Activated CD4-positive, alpha-beta T cell treated with anti-CD3 and anti-CD28 coated beads, Interleukin-2, amount 50 U/mL, for 48 hours (primary cell): ENCODE data around the gene PRDM16.

Experiments
- DNase-seq, 2 experiments: peaks; one replicate each; pipeline ENCODE4 v3.0.0-alpha.2; 2020

PRDM16 gene

DNA sequence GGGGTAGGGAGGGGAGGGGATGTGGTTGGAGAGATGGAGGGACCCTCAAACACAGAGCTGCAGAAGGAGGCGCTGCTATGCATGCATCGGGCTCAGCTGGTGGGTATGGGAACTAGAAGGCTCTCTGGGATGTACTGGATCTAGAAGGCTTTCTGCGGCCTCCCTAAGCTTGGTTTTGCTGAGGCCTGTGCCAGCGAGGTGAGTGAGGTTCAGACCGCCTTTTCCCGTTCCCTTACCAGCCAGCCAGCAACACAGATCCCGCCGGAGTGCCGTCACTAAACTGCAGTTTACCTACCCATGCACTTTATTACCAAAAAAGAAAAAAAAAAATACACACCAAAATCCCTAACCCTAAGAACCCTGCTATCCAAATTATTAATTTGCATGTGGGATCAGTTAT, 180.2 kb downstream of the PRDM16 start:
- DNase-seq = no peak

DNA sequence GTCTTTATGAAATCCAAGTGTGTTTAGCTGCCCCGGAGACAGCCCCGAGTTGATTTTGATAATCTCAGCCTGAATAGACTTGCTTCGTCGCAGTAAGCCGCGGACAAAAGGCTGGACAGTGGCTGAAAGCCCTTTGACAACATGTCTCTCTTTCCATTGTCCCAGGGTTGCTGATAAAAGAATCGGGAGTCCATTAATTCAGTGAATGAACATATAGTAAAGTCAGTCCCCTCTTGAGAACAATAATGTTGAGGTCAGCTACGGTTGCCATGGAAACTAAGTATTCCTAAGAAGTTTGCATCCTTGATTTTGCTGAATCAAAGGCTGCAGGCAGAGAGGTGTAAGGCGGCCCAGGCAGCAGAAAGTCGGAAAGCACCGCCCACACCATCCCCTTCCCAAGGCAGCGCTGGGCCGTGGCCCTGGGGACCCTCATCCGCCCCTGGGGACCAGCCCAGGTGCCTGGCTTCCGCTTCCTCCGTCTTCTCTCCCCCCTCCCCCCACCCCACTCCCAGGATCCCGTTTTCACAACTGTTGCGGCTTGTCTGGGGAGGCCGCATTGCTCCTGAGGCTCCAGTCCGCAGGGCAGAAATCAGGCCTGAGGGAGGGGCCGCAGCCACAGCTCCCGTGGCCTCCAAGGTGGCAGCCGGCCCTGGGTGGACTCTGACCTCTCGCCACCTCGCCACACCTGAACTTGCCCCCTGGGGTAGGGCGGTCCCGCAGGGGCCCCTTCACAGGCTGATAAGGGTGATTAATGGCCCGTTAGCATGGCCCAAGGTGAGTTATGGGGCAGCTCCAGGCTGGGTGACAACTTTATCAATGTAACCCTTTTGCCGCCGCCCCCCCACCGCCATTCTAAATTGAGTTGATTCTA, 180.9 kb downstream of the PRDM16 start:
- no peak for DNase-seq

DNA sequence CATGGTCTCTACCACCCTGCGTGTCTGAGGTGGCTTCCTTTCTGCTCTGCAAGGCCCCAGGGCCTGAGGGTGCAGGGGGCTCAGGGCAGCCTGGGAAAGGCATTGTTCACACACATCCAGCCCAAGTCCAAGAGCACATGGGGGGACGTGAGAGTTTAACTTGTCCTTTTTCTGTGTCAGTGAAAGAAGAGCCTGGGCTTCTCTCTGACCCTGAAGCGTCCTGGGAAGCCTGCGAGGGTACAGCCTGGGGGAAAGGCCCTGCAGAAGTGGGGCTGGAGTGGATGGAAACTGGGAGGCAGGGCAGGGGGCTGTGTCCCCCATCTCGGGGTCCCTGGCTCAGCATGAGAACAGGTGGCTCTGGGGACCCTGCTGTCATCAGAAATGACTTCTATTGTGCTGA, 181.6 kb downstream of the PRDM16 start:
- no peak for DNase-seq

DNA sequence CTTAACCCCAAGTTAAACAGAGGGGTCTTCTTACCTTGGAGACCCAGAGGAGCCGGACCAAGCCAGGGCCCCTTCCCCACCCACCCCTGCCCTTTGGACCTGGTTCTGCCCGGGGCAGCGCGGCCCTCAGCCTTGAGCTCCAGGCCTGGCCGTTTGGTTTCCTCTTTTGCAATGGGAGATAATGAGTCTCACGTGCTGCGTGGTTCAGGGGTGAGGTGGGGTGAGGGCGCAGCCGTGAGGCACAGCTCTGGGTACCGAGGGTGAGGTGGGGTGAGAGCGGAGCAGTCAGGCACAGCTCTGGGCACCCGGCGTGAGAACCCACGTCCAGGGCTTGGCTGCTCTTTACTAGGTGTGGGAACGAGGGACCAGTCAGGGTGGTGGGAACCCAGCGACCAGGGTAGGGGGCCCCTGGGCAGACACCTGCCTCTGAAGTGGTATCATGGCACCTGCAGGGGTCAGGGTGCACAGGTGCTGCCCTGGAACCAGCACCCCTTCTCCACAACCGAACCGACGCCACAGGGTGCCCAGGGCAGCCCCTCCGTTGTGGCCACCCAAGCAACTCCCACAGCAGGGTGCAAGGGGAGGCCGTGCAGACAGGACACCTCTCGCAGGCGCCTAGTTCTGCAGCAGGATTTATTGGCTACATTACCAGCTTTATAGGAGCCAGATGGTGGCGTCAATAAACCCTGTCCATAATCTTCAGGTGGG, 182.2 kb downstream of the PRDM16 start:
- DNase-seq = no peak

DNA sequence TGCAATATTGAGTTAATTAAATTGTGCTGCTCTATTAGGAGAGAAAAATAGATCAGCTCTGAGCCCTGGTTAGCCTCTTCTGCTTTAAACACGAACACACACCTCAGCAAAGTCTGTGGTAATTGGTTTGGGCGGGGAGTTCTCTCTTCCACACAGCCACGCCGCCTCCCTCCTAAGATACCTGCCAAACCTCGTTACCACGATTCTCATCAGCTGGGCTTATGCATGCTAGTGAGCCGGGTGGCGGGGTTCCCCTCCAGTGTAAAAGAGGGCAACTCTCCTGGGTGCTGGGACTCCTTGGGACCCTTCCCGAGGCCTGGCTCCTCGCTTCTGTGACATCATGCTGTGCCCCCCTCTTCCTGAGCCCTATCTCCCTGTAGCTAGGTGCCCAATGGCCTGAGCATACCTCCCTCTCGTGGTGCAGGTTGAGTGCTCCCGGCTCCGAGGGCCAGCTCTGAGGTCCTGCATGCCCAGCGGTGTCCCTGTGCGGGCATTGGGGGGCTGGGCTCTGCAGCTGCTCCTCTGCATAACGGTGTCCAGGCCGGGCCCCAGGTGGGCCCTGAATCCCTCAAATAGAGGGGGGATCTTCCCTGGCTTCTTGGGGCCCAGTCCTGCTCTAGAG, 182.9 kb downstream of the PRDM16 start:
- no peak for DNase-seq

DNA sequence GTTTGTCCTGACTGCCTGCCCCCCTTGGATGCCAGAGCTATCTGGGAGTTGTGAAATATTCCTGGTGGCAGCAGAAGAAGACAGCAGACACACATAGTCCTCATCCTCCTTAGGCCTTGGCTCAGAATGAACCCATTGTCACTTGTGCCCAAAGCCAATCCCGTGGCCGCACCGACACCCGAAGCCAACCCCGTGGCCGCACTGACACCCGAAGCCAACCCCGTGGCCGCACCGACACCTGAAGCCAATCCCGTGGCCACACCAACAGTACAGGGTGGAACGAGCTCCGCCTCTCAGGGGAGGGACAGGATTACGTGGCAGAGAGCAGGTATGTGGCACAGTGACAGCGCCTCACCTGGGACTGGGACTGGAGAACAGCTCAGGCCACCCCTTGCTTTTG, 186.7 kb downstream of the PRDM16 start:
- no peak for DNase-seq

DNA sequence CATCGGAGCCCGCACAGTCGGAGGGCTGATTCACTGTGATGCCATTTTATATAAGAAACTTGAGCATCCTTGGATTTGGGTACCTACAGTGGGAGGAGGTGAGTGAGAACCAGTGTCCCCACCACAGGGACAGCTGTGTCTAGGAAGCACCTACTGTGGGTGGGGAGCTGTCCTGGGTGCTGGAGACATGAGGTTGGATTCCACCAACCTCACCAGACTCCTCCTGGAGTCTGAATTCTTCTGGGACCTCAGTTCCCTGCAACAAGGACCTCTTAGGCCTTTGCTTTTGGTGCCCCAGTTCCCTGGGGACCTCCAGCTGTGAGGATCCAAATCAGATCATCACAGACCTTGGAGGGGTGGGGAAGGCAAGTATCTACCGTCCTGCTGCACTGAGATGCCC, 188.8 kb downstream of the PRDM16 start:
- no peak for DNase-seq

DNA sequence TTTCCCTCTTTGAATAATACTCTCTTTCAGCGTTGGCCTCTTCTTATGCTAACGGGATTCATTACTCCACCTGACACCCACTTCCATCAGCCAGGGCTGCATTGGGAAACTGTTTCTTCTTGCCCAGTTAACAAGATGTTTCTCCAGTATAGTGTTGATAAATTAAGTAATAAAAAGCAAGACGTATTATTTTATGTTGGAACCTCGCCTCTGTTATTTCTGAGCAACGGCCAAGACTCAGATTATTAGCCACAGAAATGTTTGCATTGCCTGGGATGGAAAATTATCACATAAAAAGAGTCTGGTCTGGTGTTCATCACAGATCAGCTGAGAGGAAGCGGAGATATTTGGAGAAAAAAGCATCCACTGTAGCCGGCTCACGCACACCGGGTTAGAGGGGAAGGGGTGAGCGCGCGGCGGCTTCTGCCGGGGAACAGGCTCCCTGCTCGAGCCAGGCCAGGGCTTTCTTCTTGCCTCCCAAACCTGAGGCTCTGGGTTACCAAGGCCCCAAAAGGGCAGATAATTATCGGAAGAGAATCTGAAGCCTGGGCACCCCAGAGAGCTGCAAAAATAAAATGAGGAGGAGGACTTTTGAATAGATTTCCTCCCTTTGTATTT, 189.5 kb downstream of the PRDM16 start:
- DNase-seq = no peak

DNA sequence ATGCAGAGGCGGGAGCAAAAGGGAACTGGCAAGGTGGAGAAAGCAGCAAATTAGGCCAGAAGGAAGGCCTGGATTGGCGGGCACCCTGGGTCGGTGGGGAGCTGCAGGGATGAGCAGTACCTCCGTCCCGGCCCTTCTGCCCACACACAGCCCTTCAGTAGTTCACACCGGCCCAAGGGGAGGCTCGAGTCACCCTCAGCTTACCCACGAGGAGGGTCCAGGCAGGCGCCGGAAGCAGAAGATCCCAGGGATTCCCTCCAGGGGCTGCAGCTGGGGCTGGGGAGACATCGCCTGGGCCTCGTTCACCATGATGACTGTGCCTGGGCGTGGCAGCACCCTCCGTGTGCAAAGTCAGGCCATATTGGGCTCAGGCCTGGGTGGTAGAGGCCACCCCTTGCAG, 190.0 kb downstream of the PRDM16 start:
- no peak for DNase-seq

DNA sequence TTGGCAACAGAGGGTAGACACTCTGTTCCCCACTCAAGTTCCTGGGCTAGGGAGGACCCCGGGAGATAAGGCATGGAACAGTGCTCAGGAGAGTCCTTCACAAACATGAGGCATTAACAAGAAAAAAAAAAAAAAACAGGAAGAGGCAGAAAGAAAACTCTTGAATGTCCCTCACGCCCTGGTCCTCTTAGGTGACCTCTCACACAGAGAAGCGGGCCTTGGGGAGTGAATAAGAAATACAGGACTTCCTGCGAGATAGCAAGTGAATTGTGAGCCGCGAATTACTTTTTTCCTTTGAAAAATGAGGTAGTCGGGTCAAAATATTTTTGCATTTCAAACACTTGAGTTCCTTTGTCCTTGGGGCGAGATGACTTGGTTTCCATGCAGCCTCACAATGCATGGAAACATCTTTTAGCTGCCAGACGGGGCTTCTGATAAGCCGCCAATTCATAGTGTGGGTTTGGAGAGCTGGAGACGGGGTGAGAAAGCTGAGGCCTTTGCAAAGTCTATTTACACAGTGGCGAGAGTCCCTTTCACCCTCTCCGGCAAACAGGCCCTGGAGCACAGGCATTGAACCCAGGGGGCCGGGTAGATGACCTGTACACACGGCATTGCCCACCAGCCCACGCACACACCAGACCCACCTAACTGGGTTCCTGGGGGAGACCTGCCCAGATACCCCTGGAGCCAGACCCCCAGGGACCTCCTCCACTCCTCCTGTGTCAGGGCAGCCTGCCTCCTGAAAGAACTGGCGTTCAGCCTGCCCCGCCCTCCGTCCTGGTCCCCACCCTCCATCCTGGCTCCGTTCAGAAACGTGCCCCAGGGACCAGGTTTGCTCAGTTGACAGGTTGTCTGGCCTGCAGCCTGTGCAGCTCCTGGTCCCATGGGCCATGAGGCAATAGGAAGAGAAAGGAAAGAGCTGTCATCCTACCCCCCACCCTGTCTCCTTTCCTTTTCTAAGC, 192.3 kb downstream of the PRDM16 start:
- no peak for DNase-seq

DNA sequence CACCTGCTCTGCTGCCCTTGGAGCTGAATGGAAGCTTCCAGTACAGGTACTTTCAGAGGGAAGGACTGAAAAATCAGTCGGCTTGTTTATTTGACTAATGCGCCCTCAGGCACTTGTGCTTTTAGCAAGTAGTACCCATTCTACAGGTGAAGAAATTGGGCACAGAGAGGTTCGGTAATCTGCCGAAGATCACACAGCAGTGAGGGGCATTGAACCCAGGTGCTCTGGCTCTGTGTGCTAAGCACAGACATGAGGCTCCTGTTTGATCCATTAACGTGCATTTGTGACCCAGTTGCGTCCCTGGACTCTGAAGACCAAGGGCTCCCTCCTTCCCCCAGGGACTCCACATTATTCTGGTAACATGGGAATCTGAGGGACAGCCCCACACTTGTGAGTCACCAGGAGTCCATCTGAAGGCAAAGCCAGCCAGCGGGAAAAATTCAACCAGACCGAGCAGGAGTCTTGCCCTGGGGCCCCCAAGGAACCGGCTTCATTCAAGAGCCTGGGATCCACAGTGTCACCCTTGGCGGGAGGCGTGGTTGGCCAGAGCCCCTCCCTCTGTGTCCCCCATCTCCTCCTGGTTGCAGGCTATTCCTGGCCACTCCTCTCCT, 193.1 kb downstream of the PRDM16 start:
- no peak for DNase-seq

DNA sequence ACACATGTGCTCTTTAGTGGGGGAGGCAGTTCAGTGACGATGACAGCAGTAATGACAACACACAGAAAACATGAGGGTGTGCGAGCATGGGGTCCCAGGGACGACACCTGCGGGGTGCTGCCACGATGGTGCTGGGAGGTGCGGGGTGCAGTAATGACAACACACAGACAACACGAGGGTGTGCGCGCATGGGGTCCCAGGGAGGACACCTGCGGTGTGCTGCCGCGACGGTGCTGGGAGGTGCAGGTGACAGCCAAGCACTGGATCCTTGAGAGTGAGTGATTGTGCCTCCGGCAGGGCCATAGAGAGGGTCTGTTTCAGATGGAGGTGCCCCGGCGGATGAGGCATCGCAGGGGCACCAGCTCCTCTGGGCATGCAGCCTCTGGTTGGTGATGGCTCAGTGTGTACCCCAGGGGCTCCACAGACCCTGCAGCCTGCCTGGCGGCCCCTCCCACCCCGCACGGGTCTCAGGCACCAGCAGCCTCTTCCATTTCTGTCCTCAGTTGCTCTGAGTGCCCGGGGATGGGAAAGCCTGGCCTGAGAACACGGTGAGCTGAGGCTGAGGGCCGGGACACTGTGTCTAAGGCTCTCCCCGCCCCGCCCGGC, 193.8 kb downstream of the PRDM16 start:
- DNase-seq = no peak

DNA sequence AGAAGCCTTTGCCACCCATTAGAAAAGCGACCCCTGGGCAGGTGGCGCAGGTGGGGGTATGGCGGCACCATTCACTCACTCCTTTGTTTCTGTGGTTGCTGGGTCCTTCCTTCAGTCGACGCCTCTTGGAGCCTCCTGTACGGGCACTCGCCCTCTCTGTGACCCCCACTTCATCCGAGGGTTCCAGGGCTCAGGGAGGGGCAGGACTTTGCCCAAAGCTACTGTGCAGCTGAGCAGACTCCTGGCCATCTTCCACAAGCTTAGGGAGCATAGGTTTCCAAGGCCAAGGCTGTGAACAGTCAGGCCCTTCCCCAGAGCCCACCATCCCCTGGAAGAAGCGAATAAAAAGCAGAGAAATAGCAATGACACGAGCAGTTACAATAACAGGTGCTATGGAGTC, 194.8 kb downstream of the PRDM16 start:
- DNase-seq = no peak

DNA sequence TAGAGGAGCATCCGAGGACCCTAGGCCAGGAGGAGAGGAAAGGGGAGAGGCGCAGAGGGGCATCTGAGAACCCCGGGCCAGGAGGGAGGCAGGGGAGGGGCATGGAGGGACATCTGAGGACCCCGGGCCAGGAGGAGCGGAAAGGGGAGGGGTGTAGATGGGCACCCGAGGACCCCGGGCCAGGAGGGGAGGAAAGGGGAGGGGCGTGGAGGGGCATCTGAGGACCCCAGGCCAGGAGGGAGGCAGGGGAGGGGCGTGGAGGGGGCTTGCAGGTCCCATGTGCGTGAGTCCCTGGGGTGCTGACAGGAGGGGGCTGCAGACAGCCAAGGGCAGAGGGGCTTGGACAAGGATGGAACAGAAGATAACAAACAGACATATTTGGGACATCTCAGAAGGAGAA, 195.5 kb downstream of the PRDM16 start:
- DNase-seq = no peak

DNA sequence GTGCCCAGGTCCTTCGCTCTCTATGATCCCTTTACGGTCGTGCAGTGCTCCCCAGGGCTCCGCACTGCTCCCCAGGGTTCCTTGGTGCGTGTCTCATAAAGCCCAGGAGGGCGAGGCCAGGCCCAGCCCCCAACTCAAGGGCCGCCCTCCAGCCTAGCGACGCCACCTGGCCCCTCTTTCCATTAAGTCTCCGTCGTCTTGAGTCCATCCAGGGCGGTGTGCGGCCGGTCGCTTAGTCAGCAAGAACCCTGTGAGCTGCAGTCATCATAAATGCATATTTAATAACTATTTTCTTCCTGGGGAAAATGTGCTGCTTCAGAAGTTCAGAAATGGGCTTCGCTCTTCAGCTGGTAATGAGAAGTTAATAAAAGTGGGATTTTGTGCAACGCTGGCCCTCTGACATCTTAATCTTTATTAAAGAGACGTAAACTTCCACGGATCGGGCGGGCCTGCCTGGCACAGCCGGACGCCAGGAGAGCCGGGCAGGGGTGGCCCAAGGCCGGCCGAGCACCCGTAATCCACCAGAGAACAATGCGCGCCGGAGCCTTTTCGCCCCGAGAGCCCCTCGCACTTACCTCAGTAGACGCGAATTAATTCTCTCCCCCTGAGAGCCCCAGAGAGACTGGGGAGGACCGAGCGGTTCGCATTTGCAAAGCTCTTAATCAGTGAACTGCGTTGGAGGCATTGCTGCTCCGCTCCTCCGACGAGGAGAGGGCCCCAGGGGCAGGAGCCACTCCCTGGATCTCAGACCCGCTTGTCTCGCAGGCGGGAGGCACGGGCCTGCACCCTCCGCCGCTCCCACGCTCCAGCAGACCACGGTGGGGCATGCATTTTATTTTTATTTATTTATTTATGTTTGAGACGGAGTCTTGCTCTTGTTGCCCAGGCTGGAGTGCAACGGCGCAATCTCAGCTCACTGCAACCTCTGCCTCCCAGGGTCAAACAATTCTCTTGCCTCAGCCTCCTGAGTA, 197.1 kb downstream of the PRDM16 start:
- no peak for DNase-seq

DNA sequence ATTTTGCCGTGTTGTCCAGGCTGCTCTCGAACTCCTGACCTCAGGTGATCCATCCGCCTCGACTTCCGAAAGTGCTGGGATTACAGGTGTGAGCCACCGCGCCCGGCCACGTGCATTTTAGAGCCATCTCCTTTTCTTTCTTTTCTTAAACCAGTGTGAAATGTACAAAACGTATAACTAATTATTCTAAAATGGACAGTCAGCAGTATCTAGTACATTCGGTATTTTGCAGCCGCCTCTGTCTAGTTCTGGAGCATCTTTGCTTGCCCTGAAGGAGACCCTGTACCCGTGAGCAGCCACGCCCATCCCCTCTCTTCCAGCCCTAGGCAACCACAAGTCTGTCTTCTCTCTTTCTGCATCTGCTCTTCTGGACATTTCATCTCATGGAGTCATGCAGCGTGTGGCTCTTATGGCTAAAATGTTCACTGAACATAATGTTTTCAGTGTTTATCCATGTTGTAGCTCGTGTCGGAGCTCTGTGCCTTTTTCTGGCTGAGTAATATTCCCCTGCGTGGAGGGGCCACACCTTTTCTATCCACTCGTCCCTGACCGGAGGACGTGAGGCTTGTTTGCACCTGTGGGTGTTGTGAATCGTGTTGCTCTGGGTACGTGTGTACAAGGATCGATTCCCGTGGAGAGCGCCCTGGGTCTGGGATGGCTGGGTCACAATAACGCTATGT, 198.0 kb downstream of the PRDM16 start:
- DNase-seq = no peak

DNA sequence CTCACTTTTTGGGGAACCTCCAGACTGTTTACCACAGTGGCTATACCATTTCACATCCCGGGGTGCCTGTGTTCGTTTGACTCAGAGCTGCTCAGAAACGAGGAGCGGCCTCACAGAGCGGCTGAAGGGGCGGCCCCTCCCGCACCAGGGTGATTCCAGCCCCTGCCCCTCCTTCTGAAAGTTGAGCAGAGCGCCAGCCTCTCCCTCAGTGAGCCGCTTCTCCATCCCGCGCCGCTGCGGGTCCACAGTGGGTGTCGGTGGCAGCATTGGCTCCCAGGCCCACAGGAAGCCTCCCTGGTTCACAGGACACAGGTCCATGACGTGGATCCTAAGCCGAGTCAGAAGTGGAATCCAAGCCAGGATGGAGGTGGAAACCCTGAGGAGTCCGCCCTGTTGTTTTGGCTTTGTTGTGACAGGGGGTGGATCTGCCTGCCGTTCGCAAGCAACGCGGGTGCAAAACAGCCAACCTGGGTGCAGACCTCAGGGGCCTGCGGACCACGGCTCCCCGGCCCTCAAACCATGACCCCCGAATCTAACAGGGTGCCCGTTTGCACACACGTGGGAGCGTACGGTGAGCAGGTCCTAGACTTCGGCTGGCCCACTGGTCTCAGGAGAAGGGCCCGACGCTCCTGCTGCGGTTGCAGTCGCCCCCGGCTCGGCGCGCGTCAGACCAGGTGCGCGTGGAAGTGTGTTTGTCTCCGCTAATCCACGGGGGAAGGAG, 198.7 kb downstream of the PRDM16 start:
- DNase-seq = no peak

DNA sequence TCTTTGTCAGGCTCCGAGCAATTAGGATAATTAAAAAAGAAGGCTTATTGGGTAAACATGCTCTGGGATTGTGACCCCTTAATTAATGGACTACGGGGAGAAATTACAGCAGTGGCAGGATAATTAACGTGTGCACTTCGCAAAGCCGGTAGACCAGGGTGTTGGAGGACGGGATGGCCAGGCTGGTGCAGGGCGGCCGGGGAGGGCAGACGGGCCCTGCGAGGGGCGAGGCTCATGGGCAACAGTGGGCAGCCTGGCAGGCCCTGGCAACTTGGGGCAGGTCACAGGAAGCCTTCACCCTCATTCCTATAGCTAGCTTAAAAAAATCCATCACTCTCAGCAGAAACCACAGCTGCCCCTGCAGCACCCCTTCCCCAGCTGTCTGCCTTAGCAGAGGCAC, 199.3 kb downstream of the PRDM16 start:
- no peak for DNase-seq
